ENCODE results near the gene INSYN1.

- no peak for TF ChIP-seq EZH2 (IDR thresholded peaks at IDR 0.05; ENCODE audit: low read length, unreplicated experiment)
- TF ChIP-seq, protein P1, sequence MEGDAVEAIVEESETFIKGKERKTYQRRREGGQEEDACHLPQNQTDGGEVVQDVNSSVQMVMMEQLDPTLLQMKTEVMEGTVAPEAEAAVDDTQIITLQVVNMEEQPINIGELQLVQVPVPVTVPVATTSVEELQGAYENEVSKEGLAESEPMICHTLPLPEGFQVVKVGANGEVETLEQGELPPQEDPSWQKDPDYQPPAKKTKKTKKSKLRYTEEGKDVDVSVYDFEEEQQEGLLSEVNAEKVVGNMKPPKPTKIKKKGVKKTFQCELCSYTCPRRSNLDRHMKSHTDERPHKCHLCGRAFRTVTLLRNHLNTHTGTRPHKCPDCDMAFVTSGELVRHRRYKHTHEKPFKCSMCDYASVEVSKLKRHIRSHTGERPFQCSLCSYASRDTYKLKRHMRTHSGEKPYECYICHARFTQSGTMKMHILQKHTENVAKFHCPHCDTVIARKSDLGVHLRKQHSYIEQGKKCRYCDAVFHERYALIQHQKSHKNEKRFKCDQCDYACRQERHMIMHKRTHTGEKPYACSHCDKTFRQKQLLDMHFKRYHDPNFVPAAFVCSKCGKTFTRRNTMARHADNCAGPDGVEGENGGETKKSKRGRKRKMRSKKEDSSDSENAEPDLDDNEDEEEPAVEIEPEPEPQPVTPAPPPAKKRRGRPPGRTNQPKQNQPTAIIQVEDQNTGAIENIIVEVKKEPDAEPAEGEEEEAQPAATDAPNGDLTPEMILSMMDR (conservative IDR thresholded peaks at IDR 0.05; ENCODE audit: low read depth, low read length), result no peak
These were observed 5.3 kb upstream of the INSYN1 start for GRCh38 chr15:73758461-73758860.
